GM18868 (cell line): ENCODE data around the gene PLSCR3.

ENCODE experiments used
- ATAC-seq: cut with Tn5 transposase; IDR thresholded peaks from one replicate; pipeline ENCODE4 v1.9.1; 2021; ENCODE audit warnings: mild to moderate bottlenecking, moderate library complexity; ENCODE audit not compliant: unreplicated experiment

PLSCR3 gene

GRCh38 chr17:7426896-7427489 is 32.7 kb upstream of the PLSCR3 start:
- no peak for ATAC-seq

GRCh38 chr17:7426203-7426863 is 32.0 kb upstream of the PLSCR3 start:
- no peak for ATAC-seq

- no peak for ATAC-seq
Measured at GRCh38 chr17:7425756-7426155, 31.4 kb upstream of the PLSCR3 start.

DNA sequence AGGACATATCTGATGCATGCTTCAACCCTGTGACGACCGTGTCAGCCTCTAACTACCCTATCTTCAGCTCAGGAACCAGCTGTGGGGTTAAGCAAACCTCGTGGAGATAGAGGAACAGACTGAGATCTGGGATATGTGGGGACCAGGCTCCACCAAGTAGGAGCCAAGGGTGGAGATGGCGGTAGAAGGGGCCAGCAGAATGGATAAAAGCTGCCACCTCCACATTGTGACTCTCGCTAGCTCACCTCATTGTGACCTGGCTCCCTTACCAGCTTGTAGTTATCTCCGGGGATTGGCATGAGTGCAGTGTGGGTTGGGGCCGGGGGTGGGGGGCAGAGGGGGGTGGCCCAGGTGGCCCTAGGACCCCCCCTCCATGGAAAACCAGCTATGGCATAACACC is 31.0 kb upstream of the PLSCR3 start, which contains the start of gene SPEM2:
Gene SPEM2 (plus strand): TSS at position 301 of the 400 bp plus-strand sequence. CDS start 73 bp downstream, at position 374.
- no peak for ATAC-seq

GRCh38 chr17:7423679-7424078 is 29.4 kb upstream of the PLSCR3 start:
- no peak for ATAC-seq

DNA sequence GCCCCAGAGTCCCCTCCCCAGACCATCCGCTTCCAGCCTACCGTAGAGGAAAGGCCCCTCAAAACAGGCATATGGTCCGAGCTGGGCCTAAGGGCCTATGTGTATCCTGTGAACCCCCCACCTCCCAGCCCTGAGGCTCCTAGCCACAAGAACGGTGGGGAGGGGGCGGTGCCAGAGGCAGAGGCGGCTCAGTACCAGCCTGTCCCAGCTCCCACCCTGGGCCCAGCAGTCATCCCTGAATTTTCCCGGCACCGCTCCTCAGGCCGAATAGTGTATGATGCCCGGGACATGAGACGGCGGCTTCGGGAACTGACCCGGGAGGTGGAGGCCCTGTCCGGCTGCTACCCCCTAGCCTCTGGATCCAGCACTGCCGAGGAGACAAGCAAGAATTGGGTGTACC is 26.9 kb upstream of the PLSCR3 start:
- no peak for ATAC-seq

GRCh38 chr17:7419819-7420610 is 25.7 kb upstream of the PLSCR3 start, which contains the start of gene SPEM1:
SPEM1 (plus strand) TSS chr17:7420324; CDS start chr17:7420385, 61 bp downstream.
- ATAC-seq = no peak

DNA sequence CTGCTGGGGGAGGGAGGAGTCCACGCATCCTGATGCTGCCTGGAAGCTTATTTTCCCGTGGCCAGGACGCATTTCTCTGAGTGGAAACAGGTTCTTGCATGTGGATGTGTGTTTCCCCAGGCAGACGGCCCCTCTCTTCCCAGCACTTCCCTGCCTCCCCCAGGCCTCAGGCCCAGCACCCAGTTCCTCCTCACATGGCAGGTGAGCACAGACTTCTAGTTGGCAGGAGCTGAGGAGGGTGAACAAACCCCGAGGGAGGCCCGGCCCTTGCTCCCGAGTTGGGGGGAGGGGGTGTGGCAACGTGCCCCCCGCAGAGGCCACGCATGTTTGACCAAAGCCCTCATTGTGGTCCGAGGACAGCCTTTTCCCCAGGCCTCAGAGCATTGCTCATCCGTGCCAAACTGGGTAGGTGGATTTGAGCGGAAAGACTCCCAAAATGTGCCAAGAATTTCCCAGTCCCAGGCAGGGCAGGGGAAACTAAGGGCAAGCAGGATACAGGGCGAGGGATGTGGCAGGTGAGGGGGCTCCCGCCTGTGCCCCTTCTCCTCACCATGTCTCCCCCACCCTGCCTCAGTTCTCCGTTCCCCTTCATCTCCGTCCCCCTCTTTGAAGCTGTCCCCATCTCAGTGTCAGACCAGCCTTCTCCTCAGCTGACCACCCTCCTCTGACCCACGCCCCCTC is 24.3 kb upstream of the PLSCR3 start:
- ATAC-seq = no peak

- ATAC-seq = no peak
Measured at GRCh38 chr17:7417056-7417655, 22.8 kb upstream of the PLSCR3 start.

DNA sequence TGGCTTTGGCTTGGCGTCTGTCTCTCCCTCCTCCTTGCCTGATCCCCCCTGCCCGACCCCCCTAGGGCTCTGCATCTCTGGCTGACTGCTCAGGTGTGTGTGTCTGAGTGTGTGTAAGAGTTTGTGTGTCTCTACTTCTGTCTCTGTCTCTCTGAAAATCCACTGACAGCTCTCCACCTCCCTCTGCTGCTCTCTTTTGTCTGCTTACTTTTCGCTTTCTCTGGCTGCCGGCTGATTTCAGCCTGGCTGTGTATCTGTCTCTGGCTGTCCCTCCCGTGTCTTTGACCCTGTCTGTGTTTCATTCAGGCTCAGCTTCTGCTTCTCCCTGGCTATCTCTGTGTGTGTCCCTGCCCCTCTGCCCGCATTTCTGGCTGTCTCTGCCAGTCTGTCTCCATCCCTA is 22.0 kb upstream of the PLSCR3 start:
- no peak for ATAC-seq

DNA sequence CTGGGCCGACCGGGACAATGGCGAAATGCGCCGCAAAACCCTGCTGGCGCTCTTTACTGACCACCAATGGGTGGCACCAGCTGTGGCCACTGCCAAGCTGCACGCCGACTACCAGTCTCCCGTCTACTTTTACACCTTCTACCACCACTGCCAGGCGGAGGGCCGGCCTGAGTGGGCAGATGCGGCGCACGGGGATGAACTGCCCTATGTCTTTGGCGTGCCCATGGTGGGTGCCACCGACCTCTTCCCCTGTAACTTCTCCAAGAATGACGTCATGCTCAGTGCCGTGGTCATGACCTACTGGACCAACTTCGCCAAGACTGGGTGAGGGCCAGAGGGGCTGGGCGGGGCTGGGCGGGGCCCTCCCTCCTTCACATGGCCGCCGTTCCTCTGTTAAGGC is 21.5 kb upstream of the PLSCR3 start:
- no peak for ATAC-seq

DNA sequence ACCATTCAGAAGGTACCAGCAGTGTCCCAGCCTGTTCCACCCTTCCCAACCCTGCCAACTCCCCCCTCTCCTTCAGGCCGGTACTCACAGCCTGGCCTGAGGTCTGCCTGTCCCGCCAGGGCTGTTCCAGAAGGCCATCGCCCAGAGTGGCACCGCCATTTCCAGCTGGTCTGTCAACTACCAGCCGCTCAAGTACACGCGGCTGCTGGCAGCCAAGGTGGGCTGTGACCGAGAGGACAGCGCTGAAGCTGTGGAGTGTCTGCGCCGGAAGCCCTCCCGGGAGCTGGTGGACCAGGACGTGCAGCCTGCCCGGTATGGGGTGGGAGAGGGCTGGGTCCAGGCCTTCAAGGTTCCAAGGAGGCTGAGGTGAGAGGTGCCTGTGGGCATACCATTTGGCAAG is 20.5 kb upstream of the PLSCR3 start:
- no peak for ATAC-seq

DNA sequence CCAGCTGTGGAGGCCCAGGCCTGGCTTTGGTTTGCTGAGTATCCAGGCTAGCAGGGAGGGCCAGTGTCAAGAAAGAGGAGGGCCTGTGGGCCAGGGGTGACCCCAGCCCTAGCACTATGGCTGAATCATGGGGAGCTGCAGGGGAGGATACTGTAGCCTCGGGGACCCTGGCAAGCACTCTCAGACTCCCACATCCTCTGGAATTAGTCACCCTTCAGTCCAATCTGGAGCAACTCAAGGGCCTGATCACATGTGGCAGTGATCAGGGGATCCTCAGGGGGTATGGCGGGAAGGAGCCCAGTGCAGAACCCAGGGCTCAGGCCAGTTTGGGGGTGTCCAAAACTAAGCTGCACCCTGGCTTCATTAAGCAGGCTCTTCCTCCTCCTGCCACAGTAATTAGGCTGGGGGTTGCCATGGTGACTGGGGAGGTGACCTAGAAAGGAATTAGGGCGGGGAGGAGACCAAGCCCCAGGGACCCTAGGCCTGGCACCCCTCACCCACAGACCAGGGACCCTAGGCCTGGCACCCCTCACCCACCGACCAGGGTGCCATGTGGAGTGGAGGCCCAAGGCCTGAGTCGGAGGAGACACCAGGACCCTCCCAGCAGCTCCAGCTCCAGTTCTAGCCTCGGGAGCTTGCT is 19.1 kb upstream of the PLSCR3 start:
- ATAC-seq = no peak

GRCh38 chr17:7411427-7411750 is 17.1 kb upstream of the PLSCR3 start:
- no peak for ATAC-seq

DNA sequence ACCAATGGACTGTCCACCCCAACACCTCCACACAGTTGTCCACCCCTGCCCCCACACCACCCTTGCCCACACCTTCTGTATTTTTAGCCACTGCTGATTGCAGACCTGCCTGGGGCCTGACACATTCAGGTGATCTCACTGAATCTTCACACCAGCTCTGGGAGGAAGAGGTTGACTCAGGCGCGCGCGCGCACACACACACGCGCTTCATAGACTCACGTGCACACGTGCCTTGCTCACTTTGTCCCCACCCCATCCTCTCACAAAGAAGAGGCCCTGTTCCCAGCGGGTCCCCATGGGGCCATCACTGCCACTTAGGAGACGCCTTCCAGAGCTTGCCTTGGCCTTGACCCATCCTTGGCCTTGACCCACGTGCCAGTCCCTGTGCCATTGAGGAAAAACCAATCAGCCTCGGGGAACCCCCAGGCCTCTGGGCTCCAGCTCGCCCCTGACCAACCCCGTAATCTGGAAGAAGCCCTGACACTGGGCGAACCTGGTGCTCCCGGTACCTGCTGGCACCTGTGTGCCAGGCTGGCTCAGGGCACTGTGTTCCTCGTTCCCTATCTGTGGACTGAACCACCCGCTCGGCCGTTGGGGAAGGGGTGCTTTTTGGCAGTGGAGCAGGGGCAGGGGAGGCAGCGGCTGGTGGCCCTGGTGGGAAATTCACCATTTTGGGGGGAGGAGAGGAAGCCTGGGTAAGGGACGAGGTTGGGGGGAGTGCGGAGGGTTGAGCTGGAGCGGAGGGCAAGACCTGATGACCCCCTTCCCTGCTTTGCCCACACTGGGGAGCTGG is 16.5 kb upstream of the PLSCR3 start:
- ATAC-seq = no peak

DNA sequence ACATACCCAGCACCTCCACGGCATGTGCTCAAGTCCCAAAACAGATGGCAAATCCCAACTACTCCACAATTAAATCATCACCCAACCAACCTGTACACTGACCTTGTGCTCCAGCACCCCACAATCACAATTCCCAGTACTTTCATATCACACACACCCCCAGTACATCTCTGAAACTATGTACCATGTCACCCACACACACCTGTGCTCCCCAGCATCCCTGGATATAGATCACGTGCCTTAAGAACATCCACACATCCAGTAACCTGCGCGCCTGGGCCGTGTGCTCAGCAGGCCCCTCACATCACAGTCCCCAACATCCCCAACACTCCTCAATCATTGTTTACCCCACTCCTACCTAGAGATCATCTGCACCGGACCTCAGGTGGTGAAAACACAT is 15.4 kb upstream of the PLSCR3 start:
- ATAC-seq = no peak

GRCh38 chr17:7408863-7409262 is 14.5 kb upstream of the PLSCR3 start:
- no peak for ATAC-seq

GRCh38 chr17:7408252-7408727 is 14.0 kb upstream of the PLSCR3 start:
- no peak for ATAC-seq

GRCh38 chr17:7407485-7408251 is 13.3 kb upstream of the PLSCR3 start, which contains the start of gene NLGN2:
NLGN2 (plus strand) TSS chr17:7407845; CDS start chr17:7408256, 411 bp downstream.
- no peak for ATAC-seq
